Esophagus muscularis mucosa (tissue), 4 donors: ENCODE data around the gene NFYA. TPM values are rescaled to one million over a fixed set of nuclear protein-coding genes. Genes with fewer than 3 reads are reported as not detected.

Source experiments
- DNase-seq: peaks from one replicate; pipeline ENCODE4 v3.0.0-alpha.2; 2017; ENCODE audit errors: extremely low spot score
- H3K27ac ChIP-seq, 4 donors: fragments of 200-600 bp; sonication (generic); replicated peaks in 1 of 4; 1 replicate in 3 of 4; 2 replicates in 1 of 4; pipeline ENCODE4 v1.5.1; 2016 to 2019; ENCODE audit warnings: mild to moderate bottlenecking in 1 of 4
- H3K27me3 ChIP-seq, 4 donors: fragments of 200-600 bp; sonication (generic); one replicate each; pipeline versions ENCODE4 v1.5.1 to v1.6.0; 2016 to 2019
- H3K36me3 ChIP-seq, 4 donors: fragments of 200-600 bp; sonication (generic); one replicate each; pipeline ENCODE4 v1.5.1; 2016 to 2019
- H3K4me1 ChIP-seq, 4 donors: fragments of 200-600 bp; sonication (generic); one replicate each; pipeline ENCODE4 v1.5.1; 2016 to 2019
- H3K4me3 ChIP-seq, 4 donors: fragments of 200-600 bp; sonication (generic); 1 replicate in 2 of 4; 2 replicates in 2 of 4; pipeline ENCODE4 v1.5.1; 2016 to 2019; ENCODE audit warnings: mild to moderate bottlenecking in 4 of 4, moderate library complexity in 1 of 4
- H3K9me3 ChIP-seq, 4 donors: fragments of 200-600 bp; sonication (generic); 1 replicate in 3 of 4; 2 replicates in 1 of 4; pipeline ENCODE4 v1.5.1; 2016 to 2019
- EP300 ChIP-seq: sonication (generic); formaldehyde crosslinking; IDR thresholded peaks from one replicate; pipeline ENCODE4 v1.6.1; 2017; ENCODE audit warnings: antibody characterized with exemption
- POLR2A ChIP-seq: fragments of 450-650 bp; IDR thresholded peaks from one replicate; pipeline ENCODE4 v1.6.1; 2017; ENCODE audit warnings: antibody characterized with exemption, moderate library complexity, mild to moderate bottlenecking, low read depth
- POLR2AphosphoS5 ChIP-seq, 2 donors: sonication (generic); formaldehyde crosslinking; IDR thresholded peaks; one replicate each; pipeline ENCODE4 v1.6.1; 2017; ENCODE audit warnings: antibody characterized with exemption in 2 of 2
- WGBS: methylation state at CpG from one replicate; pipeline ENCODE4 v1.1.5; 2018; 5-methylcytosine and 5-hydroxymethylcytosine counted together
- intact Hi-C: fragments of 100-400 bp; cut with DNase I; formaldehyde crosslinking; loops from one replicate; pipeline ENCODE4 v1.15.1; 2023
- total RNA-seq, 4 donors: library from RNA; depleted of rRNA; stranded (reverse); fragments of >200 nt; gene quantifications; one replicate each; pipeline versions ENCODE4 v1.1.0 to v1.2.1, GENCODE V29; 2016
- TF ChIP-seq, protein P1 (sequence below), 3 experiments: fragments of 200-600 bp in 2 of 3; fragments of 450-650 bp in 1 of 3; sonication (generic) in 2 of 3; IDR thresholded peaks; one replicate each; pipeline ENCODE4 v1.5.1; 2017 to 2019; ENCODE audit warnings: antibody characterized with exemption in 3 of 3, mild to moderate bottlenecking in 2 of 3, moderate library complexity in 1 of 3

NFYA gene
- 10 to 100 TPM in 3 of 4 donors, 1 to 10 TPM in 1; 9.1 to 11.4 (median 10.5) TPM for total RNA-seq

- no peaks in the 10 kb centered on the region for H3K9me3 ChIP-seq
- no peak for DNase-seq
- no peak for TF ChIP-seq EP300
- peak; percentile 61 for TF ChIP-seq POLR2A
- peak; percentile 32 to 86 for TF ChIP-seq POLR2AphosphoS5 (IDR thresholded peaks at IDR 0.05)
- TF ChIP-seq, protein P1, sequence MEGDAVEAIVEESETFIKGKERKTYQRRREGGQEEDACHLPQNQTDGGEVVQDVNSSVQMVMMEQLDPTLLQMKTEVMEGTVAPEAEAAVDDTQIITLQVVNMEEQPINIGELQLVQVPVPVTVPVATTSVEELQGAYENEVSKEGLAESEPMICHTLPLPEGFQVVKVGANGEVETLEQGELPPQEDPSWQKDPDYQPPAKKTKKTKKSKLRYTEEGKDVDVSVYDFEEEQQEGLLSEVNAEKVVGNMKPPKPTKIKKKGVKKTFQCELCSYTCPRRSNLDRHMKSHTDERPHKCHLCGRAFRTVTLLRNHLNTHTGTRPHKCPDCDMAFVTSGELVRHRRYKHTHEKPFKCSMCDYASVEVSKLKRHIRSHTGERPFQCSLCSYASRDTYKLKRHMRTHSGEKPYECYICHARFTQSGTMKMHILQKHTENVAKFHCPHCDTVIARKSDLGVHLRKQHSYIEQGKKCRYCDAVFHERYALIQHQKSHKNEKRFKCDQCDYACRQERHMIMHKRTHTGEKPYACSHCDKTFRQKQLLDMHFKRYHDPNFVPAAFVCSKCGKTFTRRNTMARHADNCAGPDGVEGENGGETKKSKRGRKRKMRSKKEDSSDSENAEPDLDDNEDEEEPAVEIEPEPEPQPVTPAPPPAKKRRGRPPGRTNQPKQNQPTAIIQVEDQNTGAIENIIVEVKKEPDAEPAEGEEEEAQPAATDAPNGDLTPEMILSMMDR (IDR thresholded peaks at IDR 0.05), result no peak
- peaks cover 29 to 40% (median 39%) of the 10 kb centered on the region in 4 donors for H3K4me1 ChIP-seq
- H3K27ac ChIP-seq, result peak within 1 kb of the TSS; percentile 98 to 100 (median 99)
- intact Hi-C loops, result no loop called here
- peaks cover 0 to 23% (median 11%) of the 10 kb centered on the region in 4 donors for H3K36me3 ChIP-seq
- H3K27me3 ChIP-seq, result no peaks in the 10 kb centered on the region
- peak within 1 kb of the TSS; percentile 89 to 98 (median 96) for H3K4me3 ChIP-seq
- WGBS, result no CpG with 5 or more reads among the region's 37 CpGs
Observed at GRCh38 chr6:41072836-41073202, at the start of gene NFYA. TSS of gene NFYA (plus strand) at chr6:41072974. CDS start at chr6:41079090, 6,116 bp downstream.

DNA sequence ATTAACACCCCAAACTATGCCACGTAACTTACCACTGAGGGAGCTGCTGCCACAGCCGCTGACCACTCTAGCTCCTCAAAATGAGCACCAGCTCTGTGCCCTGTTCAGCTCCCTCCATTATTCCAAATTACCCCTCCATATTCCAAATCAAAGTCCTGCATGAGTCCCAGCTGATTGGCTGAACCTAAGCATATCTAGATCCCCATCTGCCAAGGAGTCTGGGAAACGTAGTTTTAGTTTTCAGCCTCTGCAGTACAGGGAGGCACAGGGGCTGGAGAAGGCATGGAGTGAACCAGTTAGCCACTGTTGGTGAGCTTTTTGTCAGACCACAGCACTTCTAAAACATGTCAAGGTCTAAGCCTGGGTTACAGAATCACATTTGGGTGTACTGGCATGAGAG lies 49.7 kb upstream of the NFYA start:
- no peak overlapping the region for H3K27ac ChIP-seq
- TF ChIP-seq, protein P1 (IDR thresholded peaks at IDR 0.05), result no peak
- TF ChIP-seq POLR2A (no peak), EP300 (no peak), POLR2AphosphoS5 (IDR thresholded peaks at IDR 0.05) (no peak)
- H3K9me3 ChIP-seq, result no peaks in the 10 kb centered on the region
- no peaks in the 10 kb centered on the region for H3K27me3 ChIP-seq
- WGBS, result 90% methylated on average over 3 of the region's 3 CpGs
- intact Hi-C loops, result loop anchor here (10.0 kb wide), 2 partner anchors 1038 to 1678 kb away; no protein-coding TSS in a partner anchor
- no peak overlapping the region for H3K4me3 ChIP-seq
- peaks cover 7 to 13% (median 11%) of the 10 kb centered on the region in 4 donors for H3K4me1 ChIP-seq
- no peak for DNase-seq
- no peaks in the 10 kb centered on the region for H3K36me3 ChIP-seq

GRCh38 chr6:41025966-41026530 lies 46.7 kb upstream of the NFYA start:
- H3K4me1 ChIP-seq, result peaks cover 12 to 23% (median 20%) of the 10 kb centered on the region in 4 donors
- TF ChIP-seq, protein P1 (IDR thresholded peaks at IDR 0.05), result no peak
- no peak for TF ChIP-seq POLR2AphosphoS5 (IDR thresholded peaks at IDR 0.05)
- no peak for TF ChIP-seq EP300
- no peak for TF ChIP-seq POLR2A
- no peak for DNase-seq
- no peaks in the 10 kb centered on the region for H3K36me3 ChIP-seq
- WGBS, result 72% methylated on average over 3 of the region's 3 CpGs
- H3K9me3 ChIP-seq, result no peaks in the 10 kb centered on the region
- no peaks in the 10 kb centered on the region for H3K27me3 ChIP-seq
- no peak overlapping the region for H3K4me3 ChIP-seq
- intact Hi-C loops, result loop anchor here (5.0 to 10.0 kb wide), 3 partner anchors 41 to 1681 kb away; no protein-coding TSS in a partner anchor
- H3K27ac ChIP-seq, result no peak overlapping the region

DNA sequence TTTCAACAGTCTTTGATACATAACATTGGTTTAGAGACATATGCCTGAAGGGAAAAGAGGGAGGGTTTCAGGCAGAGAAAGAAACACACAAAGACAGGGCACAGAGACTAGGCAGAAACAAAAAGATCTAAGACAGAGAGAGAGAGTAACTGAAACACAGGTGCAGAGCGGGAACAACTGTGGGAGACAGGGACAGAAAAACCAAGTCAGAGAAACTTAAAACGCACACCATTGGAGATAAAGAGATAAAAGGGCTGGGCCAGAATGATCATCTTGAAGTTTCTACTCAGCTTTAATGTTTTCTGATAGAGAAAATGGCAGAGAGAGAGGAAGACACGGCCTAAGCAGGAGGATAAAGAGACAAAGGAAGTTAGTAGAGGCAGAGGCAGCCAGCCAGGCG lies 45.5 kb upstream of the NFYA start:
- Histone ChIP-seq H3K36me3 (no peaks in the 10 kb centered on the region), H3K9me3 (no peaks in the 10 kb centered on the region), H3K4me1 (peaks cover 12 to 23% (median 20%) of the 10 kb centered on the region in 4 donors), H3K27me3 (no peaks in the 10 kb centered on the region), H3K4me3 (peak overlapping the region; percentile 59 to 62 (median 60)), H3K27ac (peak overlapping the region in 2 of 4 donors; percentile 78 to 79)
- no peak for TF ChIP-seq POLR2A
- no peak for TF ChIP-seq POLR2AphosphoS5 (IDR thresholded peaks at IDR 0.05)
- no peak for TF ChIP-seq EP300
- TF ChIP-seq, protein P1 (IDR thresholded peaks at IDR 0.05), result no peak
- DNase-seq, result no peak
- 54% methylated on average over 4 of the region's 4 CpGs for WGBS
- intact Hi-C loops, result loop anchor here (5.0 to 10.0 kb wide), 3 partner anchors 40 to 1682 kb away; no protein-coding TSS in a partner anchor
